ENCODE measurements around the gene DDIT3.

The DDIT3 gene

GRCh38 chr12:57547288-57548012, 27.1 kb upstream of the DDIT3 start:
- in situ Hi-C loops (cut with HindIII; ENCODE audit: low sequenced_read_pairs), result no loop called here

DNA sequence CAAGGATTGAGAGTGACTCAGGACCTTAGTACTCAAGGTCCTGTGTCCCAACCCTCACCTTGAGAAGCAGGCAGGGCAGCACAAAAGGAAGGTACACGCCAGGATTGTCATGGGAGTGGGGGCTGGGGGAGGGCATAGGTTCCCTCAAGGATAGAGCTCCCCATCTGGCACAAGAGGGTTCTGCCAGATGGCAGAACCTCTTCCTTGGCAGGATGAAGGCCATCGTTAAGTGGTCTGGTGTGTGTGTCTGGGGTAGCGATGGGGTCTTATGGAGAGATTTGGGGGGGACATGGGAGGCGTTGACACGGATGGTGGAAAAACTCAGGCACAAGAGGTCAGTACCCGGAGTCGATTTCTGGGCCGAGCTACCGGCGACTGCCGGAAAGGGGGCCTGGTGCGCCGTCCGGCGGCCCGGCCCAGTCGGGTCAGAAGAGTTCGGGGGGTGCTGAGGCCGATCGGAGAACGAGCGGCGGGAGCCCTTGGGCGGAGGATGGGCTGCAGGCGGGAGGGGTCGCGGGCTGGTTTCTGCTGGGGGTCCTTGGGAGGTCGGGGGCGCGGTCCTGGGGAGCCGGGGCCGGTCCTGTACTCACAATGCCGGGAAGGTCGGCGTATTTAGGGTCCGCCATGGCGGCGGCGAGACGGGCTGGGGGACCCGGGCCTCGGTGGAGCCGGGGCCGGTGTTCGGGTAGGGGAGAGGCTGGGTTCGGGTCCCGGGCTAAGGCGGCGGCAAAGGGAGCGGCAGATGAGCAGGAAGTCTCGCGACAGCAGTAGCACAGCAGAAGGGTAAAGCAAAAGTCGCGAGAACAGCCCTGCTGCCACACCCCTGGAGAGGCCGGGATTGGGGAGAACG, 26.3 kb upstream of the DDIT3 start, which contains the start of gene DCTN2:
Gene DCTN2, minus strand, starts transcription at position 755 of the 850 bp plus-strand sequence. Its CDS starts 129 bp downstream, at position 626.
- in situ Hi-C loops (cut with HindIII; ENCODE audit: low sequenced_read_pairs), result no loop called here

- in situ Hi-C loops (cut with HindIII; ENCODE audit: low sequenced_read_pairs), result no loop called here
These were observed 25.6 kb upstream of the DDIT3 start for GRCh38 chr12:57545809-57546437.

DNA sequence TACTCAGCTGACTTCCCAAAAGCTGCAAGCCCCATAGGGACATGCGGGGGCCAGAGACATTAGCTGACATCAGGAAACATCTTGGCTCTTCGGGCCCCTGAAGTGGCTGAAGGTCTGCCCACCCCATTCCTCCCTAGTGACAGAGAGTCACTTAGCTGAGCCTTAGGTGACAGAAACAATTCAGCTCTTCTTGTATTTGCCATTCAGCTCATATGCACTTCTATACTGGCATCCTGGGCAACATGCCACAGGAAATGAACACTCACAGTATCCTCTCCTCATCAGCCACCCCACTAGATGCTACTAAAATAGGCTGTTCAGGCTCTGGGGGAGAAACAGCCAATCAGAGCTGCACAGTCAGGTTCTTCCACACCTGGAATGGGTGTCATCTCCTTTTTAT, 23.3 kb upstream of the DDIT3 start:
- in situ Hi-C loops (cut with HindIII; ENCODE audit: low sequenced_read_pairs), result no loop called here

GRCh38 chr12:57541717-57542116, 21.4 kb upstream of the DDIT3 start:
- in situ Hi-C loops (cut with HindIII; ENCODE audit: low sequenced_read_pairs), result no loop called here

DNA sequence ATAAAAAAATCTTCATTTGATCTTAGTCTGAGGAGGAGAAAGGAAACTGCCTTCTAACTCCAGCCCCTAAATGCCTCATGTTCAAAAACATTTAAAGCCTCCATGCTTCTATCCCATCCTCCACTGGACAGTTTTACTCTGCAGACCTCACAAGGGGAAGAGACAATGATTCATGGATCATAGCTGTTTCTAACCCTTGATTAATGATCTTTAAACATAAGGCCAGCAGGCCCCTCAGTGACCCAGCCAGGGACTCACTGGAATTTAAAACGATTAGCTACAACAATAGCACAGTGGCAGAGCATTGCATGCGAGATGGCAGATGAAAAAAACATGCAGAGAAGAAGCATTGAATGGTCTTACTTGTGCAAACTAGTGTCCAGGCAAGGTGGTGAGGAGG, 20.7 kb upstream of the DDIT3 start:
- in situ Hi-C loops (cut with HindIII; ENCODE audit: low sequenced_read_pairs), result no loop called here

DNA sequence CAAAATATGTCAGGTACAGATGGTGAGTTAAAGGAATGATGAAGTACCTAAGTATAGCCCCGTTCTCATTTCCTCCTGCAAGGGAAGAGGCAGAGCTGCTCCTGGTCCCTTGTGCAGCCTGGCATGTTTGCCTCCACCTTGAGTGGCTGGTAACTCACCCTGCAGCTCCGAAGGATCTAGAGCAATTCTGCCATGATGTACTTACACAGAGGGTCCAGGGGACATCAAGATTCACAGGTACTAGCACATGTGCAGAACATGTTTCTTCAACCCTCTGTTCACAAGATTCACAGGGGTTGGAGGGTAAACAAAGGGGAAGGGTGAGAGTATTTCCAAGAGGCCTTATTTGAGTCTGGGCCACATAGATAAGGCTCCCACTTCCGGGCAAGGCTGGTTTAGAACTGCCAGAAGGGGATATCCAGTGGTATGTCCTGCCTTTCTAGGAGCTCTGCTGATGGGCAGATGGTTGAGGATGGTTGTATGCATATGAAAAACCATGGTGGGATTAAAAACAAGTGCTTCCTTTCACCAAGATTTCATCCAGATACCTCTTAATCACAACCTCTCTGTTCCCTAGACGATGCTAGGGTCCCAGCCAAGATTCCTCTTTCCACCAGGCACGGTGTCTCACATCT, 18.9 kb upstream of the DDIT3 start:
- in situ Hi-C loops (cut with HindIII; ENCODE audit: low sequenced_read_pairs), result no loop called here

DNA sequence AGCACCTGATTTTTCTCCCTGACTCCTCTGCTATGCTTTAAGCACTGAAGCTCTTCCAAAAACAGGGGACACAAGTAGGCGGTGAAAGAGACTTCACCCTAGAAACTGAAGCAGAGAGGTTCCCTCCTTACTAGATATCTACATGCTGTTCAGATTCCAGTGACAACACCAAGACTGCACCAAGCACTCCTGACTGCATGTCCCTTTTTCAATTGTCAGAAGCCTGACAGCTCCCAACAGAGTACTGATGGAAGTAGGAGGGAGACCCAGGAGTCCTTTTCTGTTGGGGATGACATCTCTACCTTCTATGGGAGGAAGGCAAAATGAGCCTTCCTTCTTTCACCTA, 16.3 kb upstream of the DDIT3 start:
- in situ Hi-C loops (cut with HindIII; ENCODE audit: low sequenced_read_pairs), result no loop called here

DNA sequence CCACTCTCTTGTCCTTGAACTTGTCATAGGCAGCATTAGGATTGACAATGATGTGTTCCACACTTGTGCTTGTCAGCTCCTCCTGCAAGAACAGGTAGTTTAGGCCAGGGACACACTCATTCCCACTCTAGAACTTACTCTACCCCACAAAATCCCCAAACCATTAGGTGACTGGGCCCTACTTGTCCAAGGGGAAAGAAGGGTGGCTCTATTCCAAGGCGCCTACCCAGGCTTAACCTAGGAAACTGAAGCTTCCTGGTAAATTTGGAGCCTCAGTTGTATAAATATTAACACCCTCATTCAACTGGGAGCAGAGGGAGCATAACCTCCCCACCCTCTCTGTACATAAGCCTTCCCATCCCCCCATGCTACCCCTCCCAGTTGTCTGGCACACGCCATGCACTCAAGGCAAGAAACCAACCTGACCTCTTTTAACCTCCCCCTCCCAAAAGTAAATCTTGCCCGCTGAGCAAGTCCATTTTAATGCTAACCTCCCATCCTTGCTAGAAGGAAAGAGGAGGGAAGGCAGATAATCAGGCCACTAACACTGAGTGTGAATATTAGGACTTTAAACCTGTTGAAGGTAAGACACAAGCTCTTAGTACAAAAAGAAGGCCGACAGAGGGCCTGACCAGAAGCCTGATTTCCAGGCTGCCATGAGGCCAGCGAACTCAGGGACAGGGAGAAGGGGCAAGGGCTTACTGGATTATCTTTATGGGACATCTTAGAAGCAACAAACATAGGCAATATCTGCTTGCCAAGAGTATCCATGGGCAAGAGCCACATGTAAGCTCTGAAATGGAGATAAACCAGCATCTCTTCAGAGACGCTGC, 15.7 kb upstream of the DDIT3 start:
- in situ Hi-C loops (cut with HindIII; ENCODE audit: low sequenced_read_pairs), result no loop called here

- in situ Hi-C loops (cut with HindIII; ENCODE audit: low sequenced_read_pairs), result no loop called here
These were observed 14.8 kb upstream of the DDIT3 start for GRCh38 chr12:57534991-57535543.

- in situ Hi-C loops (cut with HindIII; ENCODE audit: low sequenced_read_pairs), result no loop called here
These were observed 13.9 kb upstream of the DDIT3 start for GRCh38 chr12:57534250-57534649.

DNA sequence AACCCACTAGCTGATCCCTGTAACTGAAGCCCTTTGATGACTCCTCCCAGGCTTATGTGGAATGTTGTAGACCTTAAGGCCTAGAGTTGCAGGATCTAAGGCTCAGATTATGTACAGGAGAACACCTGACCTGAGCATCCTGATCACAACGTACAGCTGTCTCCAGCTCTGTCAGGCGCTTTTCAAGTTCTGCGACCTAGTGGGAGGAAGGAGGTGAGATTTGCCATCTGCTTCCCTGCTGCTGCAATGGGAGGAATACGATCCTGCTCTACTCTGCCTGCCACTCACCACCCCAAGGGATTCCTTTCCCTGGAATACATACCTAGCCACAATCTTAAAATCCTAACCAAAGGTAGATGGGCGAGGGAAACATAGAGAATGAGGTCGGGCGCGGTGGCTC, 12.8 kb upstream of the DDIT3 start:
- in situ Hi-C loops (cut with HindIII; ENCODE audit: low sequenced_read_pairs), result no loop called here

DNA sequence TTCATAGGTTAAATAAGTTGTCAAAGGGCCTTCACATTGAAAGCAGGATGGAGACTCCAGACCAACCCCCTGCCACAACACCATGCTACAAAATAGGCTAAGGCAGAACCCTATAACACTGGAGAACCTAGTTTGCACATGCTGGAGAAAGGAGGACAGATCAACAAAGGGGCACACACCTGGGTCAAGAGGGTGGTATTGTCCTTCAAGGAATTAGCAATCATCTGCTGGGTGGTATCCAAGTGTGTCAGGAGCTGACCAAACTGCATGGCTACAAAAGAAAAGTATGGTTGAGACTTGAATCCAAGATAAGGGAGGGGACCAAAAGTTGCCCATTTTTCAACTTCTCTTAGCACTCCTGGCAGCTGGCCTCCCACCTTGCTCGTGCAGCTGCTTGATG, 11.5 kb upstream of the DDIT3 start:
- in situ Hi-C loops (cut with HindIII; ENCODE audit: low sequenced_read_pairs), result no loop called here

DNA sequence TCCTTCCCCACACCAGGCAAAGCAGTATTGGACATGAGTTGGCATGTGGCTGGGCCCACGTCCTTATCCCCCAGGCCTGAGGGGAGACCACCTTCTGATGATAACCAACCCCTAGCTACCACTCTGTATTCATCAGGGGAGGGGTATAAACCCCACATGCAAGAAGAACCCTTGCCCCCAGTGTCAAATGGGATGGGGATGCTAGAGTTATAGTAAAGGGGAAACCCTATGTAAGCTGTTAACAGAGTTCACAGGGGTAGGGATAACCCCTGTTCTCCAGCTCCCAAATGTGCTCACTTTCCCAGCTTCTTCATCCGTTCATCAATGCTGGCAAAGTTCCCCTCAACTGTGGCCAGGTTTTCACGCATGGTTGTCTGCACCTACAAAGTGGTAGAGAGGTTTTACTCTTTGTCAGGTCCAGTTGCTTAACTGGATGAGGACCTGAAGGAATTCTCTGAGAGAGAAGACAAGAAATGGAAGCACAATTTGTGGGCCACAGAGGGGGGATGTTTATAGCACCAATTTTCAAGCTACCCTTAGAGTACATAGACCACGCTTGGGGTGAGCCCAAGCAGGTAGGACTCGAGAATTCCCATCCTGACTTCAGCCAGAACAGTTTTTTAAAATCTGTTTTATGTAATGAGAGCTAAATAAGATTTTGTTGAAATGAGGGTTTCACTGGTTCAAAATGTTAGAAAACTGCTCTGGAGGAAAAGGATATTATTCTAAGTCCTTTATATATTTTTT, 10.3 kb upstream of the DDIT3 start:
- in situ Hi-C loops (cut with HindIII; ENCODE audit: low sequenced_read_pairs), result no loop called here

GRCh38 chr12:57529831-57530230, 9.5 kb upstream of the DDIT3 start:
- in situ Hi-C loops (cut with HindIII; ENCODE audit: low sequenced_read_pairs), result no loop called here

GRCh38 chr12:57528831-57529555, 8.7 kb upstream of the DDIT3 start:
- in situ Hi-C loops (cut with HindIII; ENCODE audit: low sequenced_read_pairs), result no loop called here

DNA sequence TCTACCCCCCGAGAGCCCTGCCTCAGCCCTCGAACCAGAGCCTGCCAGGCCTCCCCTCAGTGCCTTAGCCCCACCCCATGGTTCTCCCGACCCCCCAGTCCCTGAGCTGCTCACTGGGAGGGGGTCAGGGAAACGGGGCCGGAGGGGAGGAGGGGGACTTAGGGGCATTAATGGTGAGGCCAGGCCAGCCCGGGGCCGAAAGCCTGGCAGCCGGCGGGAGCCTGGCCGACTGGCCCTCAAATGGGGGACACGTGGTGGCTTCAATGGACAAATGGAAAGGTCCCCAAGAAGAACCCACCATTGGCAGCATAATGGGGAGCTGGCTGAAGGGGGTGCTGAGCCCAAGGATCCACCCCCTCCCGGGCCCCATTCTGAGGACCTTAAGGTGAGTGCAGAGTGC, 7.9 kb upstream of the DDIT3 start:
- in situ Hi-C loops (cut with HindIII; ENCODE audit: low sequenced_read_pairs), result no loop called here

GRCh38 chr12:57527184-57527583, 6.9 kb upstream of the DDIT3 start:
- in situ Hi-C loops (cut with HindIII; ENCODE audit: low sequenced_read_pairs), result no loop called here
